GM18873 (cell line): ENCODE data around the gene THEMIS.
"Not testable (repeated sequence)": the region's sequence is repeated elsewhere in the genome, so short reads cannot be mapped to it uniquely, and the experiment has no call there.

Experiments
- ATAC-seq: cut with Tn5 transposase; IDR thresholded peaks from one replicate; pipeline ENCODE4 v1.9.1; 2021; ENCODE audit warnings: mild to moderate bottlenecking, moderate library complexity, moderate number of reproducible peaks; ENCODE audit not compliant: unreplicated experiment, low FRiP score

THEMIS gene

GRCh38 chr6:127812985-127813698 is 87.7 kb downstream of the THEMIS start:
- ATAC-seq = no peak

- ATAC-seq = no peak
Observed at GRCh38 chr6:127811900-127812570, 88.8 kb downstream of the THEMIS start.

- ATAC-seq = no peak
Observed at GRCh38 chr6:127807806-127808517, 92.9 kb downstream of the THEMIS start.

- ATAC-seq = no peak
Observed at GRCh38 chr6:127796713-127797112, 104.1 kb downstream of the THEMIS start.

DNA sequence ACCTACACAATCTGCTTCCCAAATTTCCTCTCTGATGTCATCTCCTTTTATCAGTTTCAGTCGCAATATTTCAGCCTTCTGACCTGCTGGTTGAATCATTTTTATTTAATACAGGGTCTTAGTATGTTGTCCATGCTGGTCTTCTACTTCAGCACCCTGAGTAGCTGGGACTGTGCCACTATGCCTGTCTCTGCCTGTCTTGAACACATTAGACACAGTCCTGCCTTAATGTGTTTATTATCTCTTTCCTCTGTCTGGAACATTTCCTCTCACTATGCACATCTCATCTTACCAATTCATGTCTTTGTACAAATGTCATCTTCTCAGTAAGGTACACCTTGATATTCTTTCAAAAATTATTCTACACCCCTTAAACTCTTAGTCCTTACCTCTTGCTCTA is 106.5 kb downstream of the THEMIS start:
- ATAC-seq = no peak

- no peak for ATAC-seq
Observed at GRCh38 chr6:127793396-127793795, 107.5 kb downstream of the THEMIS start.

- ATAC-seq = no peak
Observed at GRCh38 chr6:127792616-127793015, 108.2 kb downstream of the THEMIS start.

DNA sequence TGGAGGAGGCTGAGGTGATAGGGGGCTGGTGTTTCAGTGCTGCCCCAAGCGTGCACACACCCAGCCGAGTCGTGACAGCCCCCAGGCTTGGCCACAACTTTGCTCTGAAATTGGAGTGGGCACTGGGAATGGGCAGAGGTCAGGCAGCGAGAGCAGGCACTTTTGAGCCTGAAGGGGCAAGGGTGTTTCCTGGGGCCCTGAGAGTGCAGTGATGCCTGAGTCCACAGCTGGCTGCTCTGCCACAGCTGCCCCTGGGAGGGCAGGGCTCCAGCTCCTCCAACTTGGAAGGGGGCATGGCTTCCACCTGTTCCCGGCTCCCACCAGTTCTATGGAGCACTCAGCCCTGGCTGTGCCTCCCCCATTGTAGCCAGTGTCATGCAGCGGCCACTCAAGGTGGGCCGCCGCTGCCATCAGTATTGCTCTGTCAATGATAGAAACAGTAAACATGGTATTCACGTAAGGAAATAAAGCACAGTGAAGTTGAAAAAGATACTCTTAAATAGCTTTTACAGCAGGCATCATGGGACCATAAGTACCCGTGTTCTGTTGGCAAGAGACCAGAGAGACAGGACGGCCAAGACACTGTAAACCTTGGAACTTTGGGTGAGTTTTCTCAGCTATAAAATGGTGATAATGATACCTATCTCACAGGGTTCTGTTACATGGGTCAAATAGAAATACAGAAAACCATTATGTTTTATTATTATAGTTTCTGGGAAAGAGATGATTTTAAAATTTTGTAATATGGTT is 108.9 kb downstream of the THEMIS start:
- no peak for ATAC-seq

DNA sequence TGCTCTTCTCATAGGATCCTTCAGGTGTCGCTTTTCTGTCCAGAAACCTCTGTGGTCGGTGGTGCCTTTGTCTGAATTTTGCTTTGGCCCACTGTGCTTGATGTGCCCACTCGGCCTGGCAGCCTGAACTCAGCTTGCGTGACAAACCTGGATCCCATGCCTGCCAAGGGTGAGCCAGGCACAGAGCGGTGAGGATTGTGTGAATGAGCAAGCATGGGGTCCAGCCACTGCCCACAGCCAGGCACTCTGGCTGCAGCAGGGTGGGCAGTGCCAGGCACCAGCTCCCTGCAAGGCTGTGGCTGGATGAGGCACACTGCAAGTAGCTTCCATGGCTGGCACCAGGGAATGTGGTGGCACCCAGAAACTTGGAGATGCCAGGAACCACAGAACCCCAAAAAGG is 110.3 kb downstream of the THEMIS start:
- no peak for ATAC-seq

DNA sequence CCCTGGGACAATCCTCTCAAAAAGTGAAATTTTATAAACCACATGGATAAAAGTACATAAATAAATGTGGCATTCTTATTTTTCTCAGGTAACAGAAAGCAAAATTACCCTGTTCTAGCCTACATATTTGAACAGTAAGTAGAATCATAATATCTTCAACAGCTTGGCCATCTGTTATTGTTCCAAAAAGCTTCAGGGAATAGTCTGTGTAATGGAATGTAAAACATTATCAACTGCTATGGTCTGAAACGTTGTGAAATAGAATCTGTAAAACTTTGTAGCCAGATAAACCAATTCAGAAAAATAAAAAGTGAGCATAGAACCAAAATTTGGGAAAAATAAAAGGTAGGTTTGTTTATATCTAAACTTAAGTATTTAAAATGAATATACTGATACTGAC is 114.7 kb downstream of the THEMIS start:
- ATAC-seq = no peak

GRCh38 chr6:127784468-127784867 is 116.4 kb downstream of the THEMIS start:
- ATAC-seq = no peak

- ATAC-seq = not testable (repeated sequence)
Observed at GRCh38 chr6:127781636-127782272, 119.1 kb downstream of the THEMIS start.

GRCh38 chr6:127776320-127776719 is 124.5 kb downstream of the THEMIS start:
- ATAC-seq = no peak

DNA sequence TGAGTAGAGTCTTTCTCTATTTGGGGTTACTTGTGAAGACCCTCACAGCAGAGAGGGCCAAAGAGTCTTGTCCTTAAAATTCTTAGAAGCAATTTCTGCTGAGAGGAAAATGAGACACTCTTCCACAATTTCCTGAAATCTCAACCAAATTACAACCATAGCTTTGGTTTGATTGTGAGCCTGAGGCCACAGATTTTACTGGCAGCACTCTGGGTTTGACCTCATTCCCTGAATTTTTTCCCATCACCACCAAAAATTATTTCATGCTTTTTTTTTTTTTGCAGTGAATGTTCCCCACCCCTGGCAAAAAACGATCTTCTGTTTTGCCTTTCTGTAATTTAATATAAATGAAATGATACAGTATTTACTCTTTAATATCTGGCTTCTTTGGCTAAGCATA is 125.5 kb downstream of the THEMIS start:
- ATAC-seq = no peak

DNA sequence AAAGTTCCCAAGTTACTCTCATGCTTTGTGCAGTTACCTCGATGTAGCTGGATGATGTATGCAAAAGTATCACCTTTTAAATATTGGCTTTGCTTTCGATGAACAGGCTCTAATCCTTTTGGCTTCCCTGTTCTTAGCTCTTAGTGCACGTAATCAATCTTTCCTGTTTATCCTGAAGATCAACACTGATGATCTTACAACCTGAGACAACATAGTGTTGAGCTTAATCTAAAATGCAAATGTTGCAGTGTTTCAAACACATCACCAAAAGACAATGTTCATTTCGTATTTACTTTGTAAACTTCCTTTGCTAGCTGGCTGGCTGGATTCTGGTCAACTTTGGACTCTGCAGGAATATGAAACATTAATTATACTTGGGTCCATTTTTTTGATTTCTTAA is 132.1 kb downstream of the THEMIS start:
- no peak for ATAC-seq

- ATAC-seq = no peak
Observed at GRCh38 chr6:127768223-127768622, 132.6 kb downstream of the THEMIS start.

GRCh38 chr6:127765949-127766348 is 134.9 kb downstream of the THEMIS start:
- ATAC-seq = no peak

GRCh38 chr6:127762284-127762683 is 138.6 kb downstream of the THEMIS start:
- ATAC-seq = no peak

GRCh38 chr6:127761084-127761483 is 139.8 kb downstream of the THEMIS start:
- no peak for ATAC-seq

DNA sequence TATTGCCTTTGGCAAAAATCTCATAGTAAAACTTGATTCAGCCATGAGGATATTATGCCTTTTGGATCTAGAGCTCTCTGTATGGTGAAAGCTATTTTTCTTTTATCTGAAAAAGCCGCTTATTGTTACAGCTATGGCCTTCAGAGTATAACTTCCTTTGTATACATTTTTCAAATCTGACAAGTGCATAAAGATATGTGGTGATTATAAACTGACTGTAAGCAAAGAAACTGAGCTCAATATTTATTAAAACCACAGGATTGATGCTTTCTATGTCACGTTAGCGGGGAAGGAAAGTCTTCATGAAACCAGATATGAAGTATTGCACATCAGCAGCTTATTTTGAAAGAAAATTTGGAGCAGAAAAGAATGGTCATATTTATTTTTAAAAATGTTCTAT is 151.8 kb downstream of the THEMIS start:
- ATAC-seq = no peak
